ENCODE data around the gene INS.
"Not testable (repeated sequence)": the region's sequence is repeated elsewhere in the genome, so short reads cannot be mapped to it uniquely, and the experiment has no call there.

Gene INS

GRCh38 chr11:2198621-2199365, 37.8 kb upstream of the INS start:
- DNase-seq, result no peak

GRCh38 chr11:2197771-2198520, 36.9 kb upstream of the INS start:
- no peak for DNase-seq

- peak; percentile 53 to 54 for DNase-seq
Measured at GRCh38 chr11:2196970-2197770, 36.2 kb upstream of the INS start.

- DNase-seq, result no peak
Measured at GRCh38 chr11:2195756-2196088, 34.7 kb upstream of the INS start.

GRCh38 chr11:2194877-2195755, 34.1 kb upstream of the INS start:
- DNase-seq, result peak; percentile 35 to 37

GRCh38 chr11:2193888-2194595, 33.0 kb upstream of the INS start:
- DNase-seq, result not testable (repeated sequence)

- no peak for DNase-seq
Measured at GRCh38 chr11:2193099-2193887, 32.3 kb upstream of the INS start.

- no peak for DNase-seq
Measured at GRCh38 chr11:2192435-2192834, 31.4 kb upstream of the INS start.

GRCh38 chr11:2191883-2192282, 30.9 kb upstream of the INS start:
- DNase-seq, result no peak

GRCh38 chr11:2190657-2191471, 29.9 kb upstream of the INS start:
- no peak for DNase-seq

GRCh38 chr11:2189938-2190656, 29.1 kb upstream of the INS start:
- no peak for DNase-seq

GRCh38 chr11:2188745-2189144, 27.7 kb upstream of the INS start:
- DNase-seq, result no peak

- DNase-seq, result no peak
Measured at GRCh38 chr11:2187280-2187707, 26.3 kb upstream of the INS start.

GRCh38 chr11:2186669-2187279, 25.8 kb upstream of the INS start:
- DNase-seq, result peak; percentile 26 to 39

GRCh38 chr11:2185324-2186085, 24.5 kb upstream of the INS start:
- no peak for DNase-seq

- DNase-seq, result no peak
Measured at GRCh38 chr11:2182692-2183474, 21.9 kb upstream of the INS start.

GRCh38 chr11:2182075-2182474, 21.1 kb upstream of the INS start:
- no peak for DNase-seq

All from activated CD4-positive, alpha-beta T cell treated with anti-CD3 and anti-CD28 coated beads, Interleukin-2, amount 50 U/mL, for 4 hours (primary cell).